Spleen (tissue), 11 donors: Measurements from ENCODE around the gene EYA2. TPM values are rescaled to one million over a fixed set of nuclear protein-coding genes. Genes with fewer than 3 reads are reported as not detected.

Source experiments
- DNase-seq: peaks from one replicate; pipeline ENCODE4 v3.0.0-alpha.2; 2020
- H3K27ac ChIP-seq, 8 donors: fragments of 200-600 bp; sonication (generic) in 7 of 8; 1 replicate in 4 of 8; 2 replicates in 4 of 8; pipeline versions ENCODE4 v1.5.0 to v1.8.0; 2016 to 2021; ENCODE audit warnings: inconsistent platforms in 4 of 8, mild to moderate bottlenecking in 4 of 8, moderate library complexity in 1 of 8
- H3K27me3 ChIP-seq, 7 donors: fragments of 200-600 bp; sonication (generic) in 6 of 7; replicated peaks in 1 of 7; 1 replicate in 4 of 7; 2 replicates in 3 of 7; pipeline versions ENCODE4 v1.5.0 to v1.8.0; 2016 to 2021; ENCODE audit warnings: inconsistent platforms in 3 of 7, mild to moderate bottlenecking in 1 of 7
- H3K36me3 ChIP-seq, 6 donors: fragments of 200-600 bp; sonication (generic) in 5 of 6; 1 replicate in 4 of 6; 2 replicates in 2 of 6; pipeline versions ENCODE4 v1.5.0 to v1.8.0; 2016 to 2021; ENCODE audit warnings: inconsistent platforms in 2 of 6
- H3K4me1 ChIP-seq, 6 donors: fragments of 200-600 bp; sonication (generic) in 5 of 6; 1 replicate in 3 of 6; 2 replicates in 3 of 6; pipeline versions ENCODE4 v1.5.0 to v1.8.0; 2016 to 2021; ENCODE audit warnings: inconsistent platforms in 3 of 6
- H3K4me3 ChIP-seq, 8 donors: fragments of 200-600 bp; sonication (generic) in 7 of 8; 1 replicate in 4 of 8; 2 replicates in 4 of 8; pipeline versions ENCODE4 v1.5.0 to v1.8.0; 2016 to 2021; ENCODE audit warnings: inconsistent platforms in 4 of 8, mild to moderate bottlenecking in 4 of 8, moderate library complexity in 2 of 8
- H3K9me3 ChIP-seq, 8 donors: fragments of 200-600 bp; sonication (generic) in 7 of 8; 1 replicate in 4 of 8; 2 replicates in 4 of 8; pipeline versions ENCODE4 v1.5.0 to v1.8.0; 2016 to 2021; ENCODE audit warnings: inconsistent platforms in 4 of 8
- POLR2A ChIP-seq, 3 donors: fragments of 450-650 bp; IDR thresholded peaks; one replicate each; pipeline ENCODE4 v1.5.1; 2017; ENCODE audit warnings: antibody characterized with exemption in 3 of 3, mild to moderate bottlenecking in 1 of 3
- POLR2AphosphoS5 ChIP-seq, 3 donors: sonication (generic); formaldehyde crosslinking; IDR thresholded peaks; one replicate each; pipeline ENCODE4 v1.5.1; 2017; ENCODE audit warnings: antibody characterized with exemption in 3 of 3
- WGBS, 5 donors: extraction: QIAGEN DNeasy Blood & Tissue Kit in 3 of 5; methylation state at CpG; one replicate each; pipeline versions ENCODE4 v1.1.5 to v1.1.7; 2013 to 2018; 5-methylcytosine and 5-hydroxymethylcytosine counted together
- intact Hi-C: fragments of 100-400 bp; cut with DNase I; formaldehyde crosslinking; loops from one replicate; pipeline ENCODE4 v1.15.0; 2023; ENCODE audit warnings: low total_unique reads
- polyA plus RNA-seq, 3 donors: library from polyadenylated mRNA; stranded (reverse); fragments of 200-250 nt; gene quantifications; one replicate each; pipeline ENCODE4 v1.2.1, GENCODE V29; 2013
- total RNA-seq, 7 donors: library from RNA; depleted of rRNA in 3 of 7; stranded (reverse); fragments of >200 nt in 3 of 7; fragmentation: NEBNext Ultra II Directional in 4 of 7; extraction: Animal tissue kit (Norgen Biotek cat#: 25700) in 4 of 7; gene quantifications; one replicate each; pipeline versions ENCODE4 v1.1.0 to v1.2.1, GENCODE V29; 2016 to 2021
- TF ChIP-seq, protein P1 (sequence below), 11 experiments: fragments of 200-600 bp in 7 of 11; fragments of 450-650 bp in 4 of 11; sonication (generic) in 4 of 11; IDR thresholded peaks in 8 of 11; conservative IDR thresholded peaks in 3 of 11; 1 replicate in 7 of 11; 2 replicates in 4 of 11; pipeline versions ENCODE4 v1.4.0 to v1.8.0; 2016 to 2021; ENCODE audit warnings: antibody characterized with exemption in 11 of 11, inconsistent platforms in 4 of 11, mild to moderate bottlenecking in 1 of 11
- donor health status: healthy with polysubstance abuse.
- donor health status: DM: no; HTN: no; CAD: no; lungs with moderate emphysema.
- donor health status: DM: no; HTN: no; CAD: no.
- donor health status: Bipolar disorder and iron deficiency.
- donor health status: healthy.
- donor health status: DM: no; HTN: no; CAD: no.
- donor health status: DM: yes; HTN: yes; CAD: no.

Gene EYA2
- total and polyA plus RNA-seq, 10 donors, result 0.26 to 0.76 (median 0.51) TPM; not detected in 1

DNA sequence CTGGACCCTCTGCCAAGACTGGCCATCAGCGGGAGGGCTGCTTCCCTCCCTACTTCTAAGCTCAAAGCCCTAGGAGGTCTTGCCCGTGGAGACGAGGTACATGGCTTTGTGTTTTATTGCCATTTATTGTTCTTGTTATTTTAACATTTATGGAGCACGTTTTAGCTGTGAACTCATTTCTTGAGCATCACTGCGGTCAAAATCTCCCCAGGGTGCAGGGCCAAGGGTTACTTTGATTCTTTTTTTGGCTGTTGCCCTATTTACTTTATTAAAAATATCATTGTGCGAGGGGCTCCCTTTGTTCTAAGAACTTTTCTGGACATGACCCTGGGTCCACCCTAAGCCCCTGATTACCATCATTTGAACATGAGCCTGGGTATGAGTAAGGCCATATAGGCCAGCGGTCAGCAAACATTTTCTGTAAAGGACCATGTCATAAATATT is 51.6 kb downstream of the EYA2 start:
- intact Hi-C loops, result no loop called here
- TF ChIP-seq, protein P1, sequence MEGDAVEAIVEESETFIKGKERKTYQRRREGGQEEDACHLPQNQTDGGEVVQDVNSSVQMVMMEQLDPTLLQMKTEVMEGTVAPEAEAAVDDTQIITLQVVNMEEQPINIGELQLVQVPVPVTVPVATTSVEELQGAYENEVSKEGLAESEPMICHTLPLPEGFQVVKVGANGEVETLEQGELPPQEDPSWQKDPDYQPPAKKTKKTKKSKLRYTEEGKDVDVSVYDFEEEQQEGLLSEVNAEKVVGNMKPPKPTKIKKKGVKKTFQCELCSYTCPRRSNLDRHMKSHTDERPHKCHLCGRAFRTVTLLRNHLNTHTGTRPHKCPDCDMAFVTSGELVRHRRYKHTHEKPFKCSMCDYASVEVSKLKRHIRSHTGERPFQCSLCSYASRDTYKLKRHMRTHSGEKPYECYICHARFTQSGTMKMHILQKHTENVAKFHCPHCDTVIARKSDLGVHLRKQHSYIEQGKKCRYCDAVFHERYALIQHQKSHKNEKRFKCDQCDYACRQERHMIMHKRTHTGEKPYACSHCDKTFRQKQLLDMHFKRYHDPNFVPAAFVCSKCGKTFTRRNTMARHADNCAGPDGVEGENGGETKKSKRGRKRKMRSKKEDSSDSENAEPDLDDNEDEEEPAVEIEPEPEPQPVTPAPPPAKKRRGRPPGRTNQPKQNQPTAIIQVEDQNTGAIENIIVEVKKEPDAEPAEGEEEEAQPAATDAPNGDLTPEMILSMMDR (IDR thresholded peaks at IDR 0.05 in 8 of 11, conservative IDR thresholded peaks at IDR 0.05 in 3 of 11), result no peak
- TF ChIP-seq POLR2AphosphoS5 (IDR thresholded peaks at IDR 0.05), result no peak
- Histone ChIP-seq H3K4me1 (no peaks in the 10 kb centered on the region), H3K4me3 (no peak overlapping the region), H3K27me3 (peaks cover 0 to 17% (median 0%) of the 10 kb centered on the region in 7 donors), H3K36me3 (no peaks in the 10 kb centered on the region), H3K9me3 (no peaks in the 10 kb centered on the region), H3K27ac (no peak overlapping the region)
- 72 to 89% (median 85%) methylated on average over 7 of the region's 7 CpGs for WGBS, 5 donors
- DNase-seq, result no peak

DNA sequence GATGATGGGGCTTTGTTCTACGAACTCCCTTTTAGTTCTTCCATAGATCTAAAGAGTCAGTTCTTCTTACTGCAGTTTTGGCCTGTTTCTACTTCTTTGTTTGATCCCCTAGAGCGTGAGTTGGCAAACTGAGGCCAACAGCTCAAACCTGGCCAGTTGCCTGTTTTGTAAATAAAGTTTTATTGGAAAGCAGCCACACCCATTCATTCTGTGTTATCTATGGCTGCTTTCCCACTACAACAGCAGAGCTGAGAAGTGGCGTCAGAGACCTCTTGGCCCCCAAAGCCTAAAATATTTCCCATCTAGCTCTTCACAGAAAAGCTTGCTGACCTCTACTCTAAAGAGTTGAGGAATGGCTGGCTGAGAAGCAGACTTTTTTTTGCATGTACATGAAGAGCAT is 52.2 kb downstream of the EYA2 start:
- Histone ChIP-seq H3K27me3 (peaks cover 0 to 22% (median 0%) of the 10 kb centered on the region in 7 donors), H3K4me1 (no peaks in the 10 kb centered on the region), H3K36me3 (no peaks in the 10 kb centered on the region), H3K9me3 (no peaks in the 10 kb centered on the region), H3K4me3 (no peak overlapping the region), H3K27ac (no peak overlapping the region)
- intact Hi-C loops, result no loop called here
- 72 to 83% (median 80%) methylated on average over 3 of the region's 3 CpGs for WGBS, 5 donors
- no peak for DNase-seq
- TF ChIP-seq POLR2AphosphoS5 (IDR thresholded peaks at IDR 0.05), result no peak
- no peak for TF ChIP-seq POLR2A (IDR thresholded peaks at IDR 0.05)

DNA sequence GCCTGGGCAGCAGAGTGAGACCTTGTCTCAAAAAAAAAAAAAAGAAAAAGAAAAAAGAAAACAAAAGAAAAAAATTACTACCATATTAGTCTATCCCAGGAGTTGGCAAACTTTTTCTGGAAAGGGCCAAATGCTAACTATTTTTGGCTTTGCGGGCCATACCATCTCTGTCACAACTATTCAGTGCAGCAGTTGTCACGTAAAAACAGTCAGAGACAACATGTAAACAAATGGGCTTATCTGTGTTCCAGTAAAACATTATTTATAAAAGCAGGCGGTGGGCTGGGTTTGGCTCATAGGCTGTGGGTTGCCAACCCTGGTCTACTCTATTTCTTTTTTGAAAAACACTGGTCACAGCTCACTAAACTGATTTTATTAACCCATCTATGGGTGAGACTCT is 53.4 kb downstream of the EYA2 start:
- Histone ChIP-seq H3K9me3 (no peaks in the 10 kb centered on the region), H3K36me3 (no peaks in the 10 kb centered on the region), H3K27me3 (peaks cover 0 to 30% (median 0%) of the 10 kb centered on the region in 7 donors), H3K27ac (no peak overlapping the region), H3K4me1 (no peaks in the 10 kb centered on the region), H3K4me3 (no peak overlapping the region)
- TF ChIP-seq POLR2A (IDR thresholded peaks at IDR 0.05), result no peak
- no peak for TF ChIP-seq POLR2AphosphoS5 (IDR thresholded peaks at IDR 0.05)
- TF ChIP-seq, protein P1 (IDR thresholded peaks at IDR 0.05 in 8 of 11, conservative IDR thresholded peaks at IDR 0.05 in 3 of 11), result no peak
- no peak for DNase-seq
- intact Hi-C loops, result no loop called here
- 66 to 83% (median 77%) methylated on average over 3 of the region's 3 CpGs for WGBS, 5 donors

DNA sequence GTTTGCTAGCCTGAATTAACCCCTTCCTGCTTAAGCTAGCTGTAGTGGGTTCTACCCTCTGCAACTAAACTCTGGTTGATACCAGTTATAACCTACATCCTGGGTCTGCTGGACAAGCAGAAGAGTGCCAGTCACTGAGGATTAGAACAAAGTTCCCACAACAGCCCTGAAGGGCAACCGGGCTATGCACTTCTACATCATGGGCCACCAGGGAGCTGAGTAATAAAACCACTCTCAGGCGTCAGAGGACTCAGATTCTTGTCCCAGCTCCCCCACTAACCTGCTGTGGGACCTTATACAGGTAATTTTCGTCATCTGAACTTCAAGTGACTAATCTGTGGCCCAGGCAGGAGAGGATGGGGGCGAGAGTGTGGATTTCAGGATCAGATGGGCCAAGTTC is 56.8 kb downstream of the EYA2 start:
- Histone ChIP-seq H3K27ac (no peak overlapping the region), H3K27me3 (peaks cover 0 to 18% (median 0%) of the 10 kb centered on the region in 7 donors), H3K36me3 (no peaks in the 10 kb centered on the region), H3K4me3 (no peak overlapping the region), H3K9me3 (peaks cover 0 to 8% (median 6%) of the 10 kb centered on the region in 8 donors), H3K4me1 (no peaks in the 10 kb centered on the region)
- WGBS, 5 donors, result 36 to 56% (median 40%) methylated on average over 4 of the region's 4 CpGs
- no peak for TF ChIP-seq POLR2A (IDR thresholded peaks at IDR 0.05)
- TF ChIP-seq, protein P1 (IDR thresholded peaks at IDR 0.05 in 8 of 11, conservative IDR thresholded peaks at IDR 0.05 in 3 of 11), result no peak
- TF ChIP-seq POLR2AphosphoS5 (IDR thresholded peaks at IDR 0.05), result no peak
- intact Hi-C loops, result no loop called here
- DNase-seq, result no peak
